Stimulated activated CD4-positive, alpha-beta T cell treated with anti-CD3 and anti-CD28 coated beads, Interleukin-15, amount 100 ng/mL, for 48 hours (primary cell): ENCODE data around the gene EHD2.
"Not testable (repeated sequence)": the region's sequence is repeated elsewhere in the genome, so short reads cannot be mapped to it uniquely, and the experiment has no call there.

ENCODE experiments used
- DNase-seq, 2 donors: peaks; one replicate each; pipeline ENCODE4 v3.0.0-alpha.2; 2020; ENCODE audit warnings: low read depth in 2 of 2

Gene EHD2, protein sequence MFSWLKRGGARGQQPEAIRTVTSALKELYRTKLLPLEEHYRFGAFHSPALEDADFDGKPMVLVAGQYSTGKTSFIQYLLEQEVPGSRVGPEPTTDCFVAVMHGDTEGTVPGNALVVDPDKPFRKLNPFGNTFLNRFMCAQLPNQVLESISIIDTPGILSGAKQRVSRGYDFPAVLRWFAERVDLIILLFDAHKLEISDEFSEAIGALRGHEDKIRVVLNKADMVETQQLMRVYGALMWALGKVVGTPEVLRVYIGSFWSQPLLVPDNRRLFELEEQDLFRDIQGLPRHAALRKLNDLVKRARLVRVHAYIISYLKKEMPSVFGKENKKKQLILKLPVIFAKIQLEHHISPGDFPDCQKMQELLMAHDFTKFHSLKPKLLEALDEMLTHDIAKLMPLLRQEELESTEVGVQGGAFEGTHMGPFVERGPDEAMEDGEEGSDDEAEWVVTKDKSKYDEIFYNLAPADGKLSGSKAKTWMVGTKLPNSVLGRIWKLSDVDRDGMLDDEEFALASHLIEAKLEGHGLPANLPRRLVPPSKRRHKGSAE

DNA sequence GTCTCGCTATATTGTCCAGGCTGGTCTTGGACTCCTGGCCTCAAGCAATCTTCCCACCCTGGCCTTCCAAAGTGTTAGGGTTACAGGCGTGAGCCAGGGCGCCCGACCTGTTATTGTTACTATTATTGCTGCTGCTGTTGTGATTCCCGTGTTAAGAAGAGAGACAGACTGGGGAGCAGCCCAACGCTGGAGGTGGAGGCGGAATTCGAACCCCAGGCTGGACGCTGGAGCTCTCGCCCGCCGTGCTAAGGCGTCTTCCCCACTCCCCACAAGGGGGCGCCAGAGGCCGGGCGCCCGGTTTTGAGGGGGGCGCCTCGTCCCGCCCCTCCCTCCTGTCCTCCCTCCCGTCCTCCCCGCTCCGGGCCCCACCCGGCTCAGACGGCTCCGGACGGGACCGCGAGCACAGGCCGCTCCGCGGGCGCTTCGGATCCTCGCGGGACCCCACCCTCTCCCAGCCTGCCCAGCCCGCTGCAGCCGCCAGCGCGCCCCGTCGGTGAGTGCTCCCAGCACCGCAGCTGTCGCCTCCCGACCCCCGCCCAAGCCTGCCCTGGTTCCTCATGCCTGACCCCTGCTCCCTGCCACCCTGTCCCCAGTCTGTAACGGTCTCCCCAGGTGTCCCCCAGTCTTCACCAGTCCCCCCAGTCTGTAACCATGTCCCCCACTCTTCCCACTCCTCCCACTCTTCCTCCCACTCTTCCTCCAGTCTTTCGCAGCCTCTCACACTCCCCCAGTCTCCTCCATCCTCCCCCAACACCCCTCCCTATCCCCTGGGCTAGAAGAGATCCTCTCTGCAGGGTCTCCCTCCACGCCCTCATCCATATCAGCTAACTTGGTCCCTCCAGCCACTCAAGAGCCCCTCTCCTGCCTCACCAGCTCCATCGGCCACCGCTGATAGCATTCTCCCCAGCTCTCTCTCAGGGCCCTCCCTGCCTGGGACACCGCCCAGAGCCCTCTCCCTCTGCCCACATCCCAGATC lies at the start of gene EHD2:
Gene EHD2 (plus strand): TSS at position 377 of the 976 bp plus-strand sequence. CDS start 3,191 bp downstream, outside the sequence.
- DNase-seq: peak; percentile 24 to 36

DNA sequence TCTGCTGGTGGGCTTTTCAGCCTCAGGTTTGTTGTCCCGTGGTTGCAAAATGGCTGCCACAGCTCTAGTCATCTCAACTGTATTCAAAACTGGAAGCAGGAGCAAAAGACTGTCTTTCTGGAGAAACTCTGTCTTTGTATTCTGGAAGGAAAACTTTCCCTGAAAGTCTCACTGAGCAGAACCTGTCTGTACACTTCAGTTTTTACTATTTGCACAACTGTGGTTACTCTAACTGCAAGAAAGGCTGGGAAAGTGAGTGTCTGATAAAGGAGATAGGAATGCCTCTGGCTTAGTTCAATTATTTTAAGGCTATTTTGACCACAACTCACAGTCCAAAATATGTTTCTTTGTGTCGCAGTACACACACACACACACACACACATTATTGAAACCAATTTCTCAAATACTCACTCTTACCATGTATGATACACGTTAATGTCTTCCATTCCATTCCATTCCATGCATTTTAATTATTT lies 49.7 kb upstream of the EHD2 start:
- DNase-seq: no peak

DNA sequence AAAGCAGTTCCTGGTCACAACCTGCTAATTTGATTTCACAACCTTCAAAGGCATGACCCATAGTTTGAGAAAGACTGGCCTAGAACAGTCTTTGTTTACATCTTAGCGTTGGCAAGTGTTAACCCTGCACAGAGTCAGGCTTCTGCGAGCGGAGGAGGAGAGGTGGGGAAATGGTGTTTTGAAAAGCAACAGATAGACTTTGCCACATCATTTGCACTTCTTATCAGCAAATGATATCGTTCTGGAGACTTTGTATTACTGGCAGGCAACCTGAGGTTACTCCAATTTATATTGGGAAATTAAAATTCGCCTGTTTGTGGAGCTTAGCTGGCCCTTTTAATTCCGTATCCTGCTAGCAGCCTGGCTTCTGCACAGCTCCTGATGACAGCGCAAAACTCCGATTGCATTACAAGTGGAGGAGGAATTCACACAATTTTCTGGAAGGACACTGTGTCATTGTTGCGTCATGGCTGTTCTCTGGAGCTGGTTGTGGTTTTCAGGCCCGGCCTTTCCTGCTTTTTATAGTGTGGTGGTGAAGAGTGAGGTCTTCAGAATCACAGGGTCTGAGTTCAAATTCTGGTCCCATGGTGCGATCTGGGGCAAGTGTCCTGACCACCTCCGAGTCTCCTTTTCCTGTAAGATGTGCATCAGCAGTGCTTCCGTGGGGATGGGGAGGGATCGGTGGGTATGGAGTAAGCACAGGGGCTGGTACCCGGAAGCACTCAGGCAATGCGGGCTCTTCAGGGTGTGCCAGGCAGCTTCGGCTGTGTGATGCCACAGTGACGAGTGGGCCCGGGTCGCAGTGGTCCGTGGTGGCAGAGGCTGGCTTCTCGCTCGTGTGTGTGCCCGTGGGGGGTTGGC lies 49.1 kb upstream of the EHD2 start:
- no peak for DNase-seq

DNA sequence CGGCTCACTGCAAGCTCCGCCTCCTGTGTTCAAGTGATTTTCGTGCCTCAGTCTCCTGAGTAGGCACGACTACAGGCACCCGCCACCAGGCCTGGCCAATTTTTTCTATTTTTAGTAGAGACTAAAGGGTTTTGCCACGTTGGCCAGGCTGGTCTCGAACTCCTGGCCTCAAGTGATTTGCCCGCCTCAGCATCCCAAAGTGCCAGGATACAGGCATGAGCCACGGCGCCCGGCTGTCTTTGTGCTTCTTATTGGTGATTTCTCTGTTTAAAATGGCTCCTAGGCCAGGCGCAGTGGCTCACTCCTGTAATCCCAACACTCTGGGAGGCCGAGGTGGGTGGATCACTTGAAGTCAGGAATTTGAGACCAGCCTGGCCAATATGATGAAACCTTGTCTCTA lies 44.7 kb upstream of the EHD2 start:
- DNase-seq: not testable (repeated sequence)

DNA sequence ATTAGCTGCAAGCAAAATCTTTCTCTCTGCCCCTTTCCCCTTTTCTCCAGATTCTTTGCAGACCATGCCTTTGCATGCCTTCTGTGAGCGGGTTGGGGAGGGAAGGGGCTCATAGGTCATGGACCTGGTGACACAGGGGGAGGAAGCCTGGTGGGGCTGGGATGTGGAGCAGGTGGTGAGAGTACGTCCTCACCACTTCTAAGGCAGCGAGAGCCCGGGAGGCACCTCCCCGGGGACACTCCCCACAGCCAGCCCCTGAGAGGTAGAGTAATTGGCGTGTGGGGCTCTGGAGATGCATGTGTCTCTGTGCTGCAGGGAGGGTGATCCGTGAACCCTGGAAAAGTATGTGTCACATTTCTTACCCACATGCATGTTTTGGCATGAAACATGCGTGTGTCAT lies 42.5 kb upstream of the EHD2 start:
- DNase-seq: no peak

DNA sequence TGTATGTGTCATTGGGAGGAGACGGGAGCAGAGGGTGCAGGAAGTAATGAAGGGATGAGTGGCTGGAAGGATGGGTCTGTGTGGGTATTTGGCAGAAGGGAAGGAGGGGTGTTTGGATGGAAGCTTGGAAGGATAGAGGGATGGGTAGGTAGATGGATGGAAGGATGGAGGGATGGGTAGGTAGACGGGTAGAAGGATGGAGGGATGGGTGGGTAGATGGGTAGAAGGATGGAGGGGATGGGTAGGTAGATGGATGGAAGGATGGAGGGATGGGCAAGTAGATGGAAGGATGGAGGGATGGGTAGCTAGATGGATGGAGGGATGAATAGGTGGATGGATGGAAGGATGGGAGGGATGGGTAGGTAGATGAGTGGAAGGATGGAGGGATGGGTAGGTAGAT lies 41.7 kb upstream of the EHD2 start:
- no peak for DNase-seq

DNA sequence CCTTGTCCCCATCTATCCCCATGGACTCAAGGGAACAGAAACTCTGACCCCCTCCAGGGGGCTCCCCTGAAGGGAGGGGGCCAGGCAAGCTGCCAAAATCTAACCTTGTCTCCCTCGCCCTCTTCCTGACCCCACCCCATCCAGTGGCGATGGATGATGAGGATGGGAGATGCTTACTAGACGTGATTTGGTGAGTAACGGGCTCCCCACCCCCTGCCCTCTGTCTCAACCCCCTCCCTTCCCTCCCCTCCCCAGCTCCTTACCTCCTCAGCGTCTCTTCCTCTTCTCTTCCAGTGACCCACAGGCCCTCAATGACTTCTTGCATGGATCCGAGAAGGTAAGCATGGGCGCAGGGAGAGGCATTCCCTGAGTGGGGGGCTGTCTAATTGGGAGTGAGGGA lies 39.8 kb upstream of the EHD2 start:
- no peak for DNase-seq

DNA sequence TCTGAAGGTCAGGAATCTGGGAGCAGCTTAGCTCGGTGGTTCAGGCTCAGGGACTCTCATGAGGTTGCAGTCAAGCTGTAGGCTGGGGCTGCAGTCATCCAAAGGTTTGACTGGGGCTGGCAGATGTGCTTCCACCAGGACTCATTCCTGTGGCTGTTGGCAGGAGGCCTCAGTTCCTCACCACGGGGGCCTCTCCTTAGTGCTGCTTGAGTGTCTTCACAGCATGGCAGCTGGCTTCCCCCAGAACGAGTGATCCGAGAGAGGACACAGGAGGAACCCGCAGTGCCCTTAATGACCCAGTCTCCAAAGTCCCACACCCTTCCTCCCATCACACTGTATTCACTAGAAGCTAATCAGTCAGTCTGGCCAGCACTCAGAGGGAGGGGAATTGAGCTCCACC lies 38.7 kb upstream of the EHD2 start:
- DNase-seq: no peak

DNA sequence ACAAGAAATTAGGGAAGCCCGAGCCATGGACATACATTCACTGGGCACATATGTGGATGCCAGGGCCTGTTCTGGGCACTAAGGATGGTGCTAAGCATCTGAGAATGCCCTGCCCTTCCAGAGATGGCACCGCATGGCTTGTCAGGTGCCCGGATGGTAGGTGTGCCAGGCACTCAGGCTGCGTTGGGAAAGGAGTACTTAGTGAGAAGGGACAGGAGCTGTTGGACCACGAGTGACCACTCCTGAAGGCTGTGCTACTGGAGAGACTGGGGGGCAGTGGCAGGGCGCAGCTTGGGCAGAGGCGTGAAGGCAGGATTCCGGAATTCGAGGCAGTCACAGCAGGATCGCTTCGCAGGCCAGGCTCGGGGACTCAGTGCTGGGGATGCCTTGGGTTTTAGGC lies 38.0 kb upstream of the EHD2 start:
- no peak for DNase-seq

DNA sequence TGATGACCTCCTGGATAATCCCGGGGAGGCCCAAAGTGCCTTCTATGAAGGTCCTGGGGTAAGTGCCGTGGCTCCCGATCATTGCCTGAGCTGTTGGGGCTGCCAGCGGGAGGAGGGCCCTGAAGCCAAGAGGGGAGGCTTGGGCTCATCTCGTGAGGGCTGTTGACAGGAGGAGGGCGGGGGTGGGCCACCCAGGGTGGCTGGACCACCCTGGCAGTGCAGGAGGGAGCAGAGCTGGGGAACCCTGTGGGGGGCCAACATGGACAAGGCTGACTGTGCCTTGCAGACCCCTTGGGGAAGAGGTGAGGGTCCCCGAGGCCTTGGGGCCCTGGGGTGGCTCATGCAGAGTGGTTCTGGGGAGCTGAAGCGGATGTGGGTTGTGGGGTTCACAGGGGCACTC lies 37.4 kb upstream of the EHD2 start:
- DNase-seq: no peak

DNA sequence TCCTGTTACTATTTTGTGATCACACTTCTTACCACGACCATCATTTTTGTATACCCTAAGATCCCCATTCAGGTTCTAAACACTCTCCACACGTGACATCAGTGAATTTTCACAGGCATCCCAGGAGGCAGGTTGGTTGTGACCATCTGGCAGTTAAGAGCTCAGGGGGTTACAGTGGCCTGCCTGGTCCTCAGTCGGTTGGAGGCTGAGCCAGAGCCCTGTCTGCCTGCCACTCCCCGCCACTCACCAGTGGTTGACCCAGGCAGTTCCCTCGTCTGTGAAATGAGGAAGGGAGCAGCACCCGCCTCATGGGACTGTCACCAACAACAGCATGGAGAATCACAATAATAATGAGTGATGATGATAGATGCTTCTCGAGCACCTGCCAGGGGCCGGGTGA lies 36.4 kb upstream of the EHD2 start:
- no peak for DNase-seq

DNA sequence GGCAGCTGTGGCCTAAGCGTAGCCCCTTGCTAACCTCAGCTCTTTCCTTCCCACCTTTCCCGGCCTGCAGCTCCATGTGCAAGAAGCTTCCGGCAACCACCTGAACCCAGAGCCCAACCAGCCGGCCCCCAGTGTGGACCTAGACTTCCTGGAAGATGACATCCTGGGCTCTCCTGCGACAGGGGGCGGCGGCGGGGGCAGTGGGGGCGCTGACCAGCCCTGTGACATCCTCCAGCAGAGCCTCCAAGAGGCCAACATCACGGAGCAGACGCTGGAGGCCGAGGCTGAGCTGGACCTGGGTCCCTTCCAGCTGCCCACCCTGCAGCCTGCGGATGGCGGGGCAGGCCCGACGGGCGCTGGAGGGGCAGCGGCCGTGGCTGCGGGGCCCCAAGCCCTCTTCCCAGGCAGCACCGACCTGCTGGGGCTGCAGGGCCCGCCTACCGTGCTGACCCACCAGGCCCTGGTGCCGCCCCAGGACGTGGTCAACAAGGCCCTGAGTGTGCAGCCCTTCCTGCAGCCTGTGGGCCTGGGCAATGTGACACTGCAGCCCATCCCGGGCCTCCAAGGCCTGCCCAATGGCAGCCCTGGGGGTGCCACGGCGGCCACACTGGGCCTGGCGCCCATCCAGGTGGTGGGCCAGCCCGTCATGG lies 33.8 kb upstream of the EHD2 start:
- no peak for DNase-seq

DNA sequence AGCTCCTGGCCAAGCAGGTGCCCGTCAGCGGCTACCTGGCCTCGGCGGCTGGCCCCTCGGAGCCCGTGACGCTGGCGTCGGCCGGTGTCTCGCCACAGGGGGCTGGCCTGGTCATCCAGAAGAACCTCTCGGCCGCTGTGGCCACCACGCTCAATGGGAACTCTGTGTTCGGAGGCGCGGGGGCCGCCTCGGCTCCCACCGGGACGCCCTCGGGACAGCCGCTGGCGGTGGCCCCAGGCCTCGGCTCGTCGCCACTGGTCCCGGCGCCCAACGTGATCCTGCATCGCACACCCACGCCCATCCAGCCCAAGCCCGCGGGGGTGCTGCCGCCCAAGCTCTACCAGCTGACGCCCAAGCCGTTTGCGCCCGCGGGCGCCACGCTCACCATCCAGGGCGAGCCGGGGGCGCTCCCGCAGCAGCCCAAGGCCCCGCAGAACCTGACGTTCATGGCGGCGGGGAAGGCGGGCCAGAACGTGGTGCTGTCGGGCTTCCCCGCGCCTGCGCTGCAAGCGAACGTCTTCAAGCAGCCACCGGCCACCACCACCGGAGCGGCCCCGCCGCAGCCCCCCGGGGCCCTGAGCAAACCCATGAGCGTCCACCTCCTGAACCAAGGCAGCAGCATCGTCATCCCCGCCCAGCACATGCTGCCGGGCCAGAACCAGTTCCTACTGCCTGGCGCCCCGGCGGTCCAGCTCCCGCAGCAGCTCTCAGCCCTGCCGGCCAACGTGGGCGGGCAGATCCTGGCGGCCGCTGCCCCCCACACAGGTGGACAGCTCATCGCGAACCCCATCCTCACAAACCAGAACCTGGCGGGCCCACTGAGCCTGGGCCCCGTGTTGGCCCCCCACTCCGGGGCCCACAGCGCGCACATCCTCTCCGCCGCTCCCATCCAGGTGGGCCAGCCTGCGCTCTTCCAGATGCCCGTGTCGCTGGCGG lies 33.0 kb upstream of the EHD2 start:
- DNase-seq: no peak

DNA sequence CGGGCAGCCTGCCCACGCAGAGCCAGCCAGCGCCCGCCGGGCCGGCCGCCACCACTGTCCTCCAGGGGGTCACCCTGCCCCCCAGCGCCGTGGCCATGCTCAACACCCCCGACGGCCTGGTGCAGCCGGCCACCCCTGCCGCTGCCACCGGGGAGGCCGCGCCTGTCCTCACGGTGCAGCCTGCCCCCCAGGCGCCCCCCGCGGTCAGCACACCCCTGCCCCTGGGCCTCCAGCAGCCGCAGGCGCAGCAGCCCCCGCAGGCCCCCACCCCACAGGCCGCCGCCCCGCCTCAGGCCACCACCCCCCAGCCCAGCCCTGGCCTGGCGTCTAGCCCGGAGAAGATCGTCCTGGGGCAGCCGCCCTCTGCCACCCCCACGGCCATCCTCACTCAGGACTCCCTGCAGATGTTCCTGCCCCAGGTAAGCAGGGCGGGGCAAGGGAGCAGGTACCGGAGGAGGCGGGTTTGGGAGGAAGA lies 32.3 kb upstream of the EHD2 start:
- DNase-seq: no peak

DNA sequence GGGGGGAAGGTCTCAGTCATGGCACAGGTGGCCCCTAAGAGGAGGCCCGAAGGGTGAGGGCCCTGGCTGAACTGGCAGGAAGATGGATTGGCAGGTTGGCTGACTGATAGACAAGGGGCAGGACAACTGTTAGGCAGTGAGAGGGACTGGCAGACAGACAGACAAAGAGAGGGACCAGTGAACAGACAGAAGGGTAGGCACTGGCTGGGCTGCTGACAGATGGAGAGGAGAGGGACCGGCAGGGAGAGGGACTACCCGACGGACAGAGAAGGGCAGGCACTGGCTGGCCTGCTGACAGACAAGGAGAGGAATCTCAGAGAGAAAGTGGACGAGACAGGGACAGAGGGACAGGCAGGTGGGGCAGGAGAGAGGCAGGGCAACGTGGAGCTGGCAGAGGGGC lies 31.8 kb upstream of the EHD2 start:
- DNase-seq: no peak

DNA sequence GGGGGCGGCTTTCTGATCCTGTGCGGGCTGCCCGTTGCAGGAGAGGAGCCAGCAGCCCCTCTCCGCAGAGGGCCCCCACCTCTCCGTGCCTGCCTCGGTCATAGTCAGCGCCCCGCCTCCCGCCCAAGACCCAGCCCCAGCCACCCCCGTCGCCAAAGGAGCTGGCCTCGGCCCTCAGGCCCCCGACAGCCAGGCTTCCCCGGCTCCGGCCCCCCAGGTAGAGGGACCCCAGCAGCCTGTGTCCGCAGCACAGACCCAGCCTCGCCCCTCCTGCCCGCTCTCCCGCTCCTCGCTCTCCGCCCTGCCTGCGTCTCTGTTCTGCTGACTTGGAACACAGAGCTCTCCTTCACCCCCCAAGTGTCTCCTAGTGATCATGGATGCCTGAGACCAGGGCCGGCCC lies 31.3 kb upstream of the EHD2 start:
- DNase-seq: no peak

DNA sequence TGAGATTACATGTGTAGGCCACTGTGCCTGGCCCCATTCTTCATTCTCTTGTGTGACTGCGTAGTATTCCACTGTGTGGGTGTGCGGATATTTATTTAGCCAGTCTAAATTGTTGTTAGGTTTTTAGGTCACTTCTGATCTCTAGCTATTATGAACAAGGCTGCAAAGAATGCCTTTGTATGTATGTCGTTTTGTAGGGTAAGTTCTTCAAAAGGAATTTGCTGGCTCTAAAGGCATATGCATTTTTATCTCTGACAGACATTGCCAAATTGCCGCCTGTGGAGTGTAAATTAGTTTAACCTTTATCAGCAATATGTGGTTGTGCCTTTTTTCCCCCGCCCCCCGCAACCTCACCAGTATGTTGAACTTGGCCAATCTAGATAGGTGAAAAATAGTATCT lies 30.3 kb upstream of the EHD2 start:
- DNase-seq: no peak

DNA sequence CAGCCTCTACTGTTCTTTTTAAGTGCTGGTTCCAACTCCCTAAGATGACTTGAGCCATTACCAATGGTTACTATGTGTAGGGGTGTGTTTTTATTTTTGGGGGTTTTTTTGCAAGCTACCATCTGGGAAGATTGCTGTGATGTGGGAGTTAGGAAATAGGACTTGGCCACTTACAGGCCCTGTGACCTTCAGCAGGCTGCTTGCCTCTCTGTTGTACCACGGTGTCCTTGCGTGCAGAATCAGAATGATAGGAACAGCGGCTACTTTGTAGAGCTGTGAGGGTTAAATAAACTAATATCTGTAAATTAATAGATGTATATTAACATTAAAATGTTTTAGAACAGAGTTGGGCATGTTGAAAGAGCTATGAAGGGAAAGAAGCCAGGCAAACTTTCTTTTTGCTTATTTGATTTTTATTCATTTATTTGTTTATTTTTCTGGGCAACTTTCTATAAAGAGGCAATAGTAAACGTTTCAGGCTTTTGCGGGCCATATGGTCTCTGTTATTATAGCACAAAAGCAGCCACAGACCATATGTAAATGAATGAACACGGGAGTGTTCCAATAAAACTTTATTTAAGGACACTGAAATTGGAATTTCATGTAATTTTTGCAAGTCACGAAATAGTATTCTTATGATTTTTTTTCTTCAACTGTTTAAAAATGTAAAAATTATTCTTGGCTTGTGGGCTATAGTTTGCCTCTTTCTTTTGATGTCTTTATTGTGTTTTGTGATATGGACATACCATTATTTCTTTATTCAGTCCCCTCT lies 26.4 kb upstream of the EHD2 start:
- DNase-seq: no peak

DNA sequence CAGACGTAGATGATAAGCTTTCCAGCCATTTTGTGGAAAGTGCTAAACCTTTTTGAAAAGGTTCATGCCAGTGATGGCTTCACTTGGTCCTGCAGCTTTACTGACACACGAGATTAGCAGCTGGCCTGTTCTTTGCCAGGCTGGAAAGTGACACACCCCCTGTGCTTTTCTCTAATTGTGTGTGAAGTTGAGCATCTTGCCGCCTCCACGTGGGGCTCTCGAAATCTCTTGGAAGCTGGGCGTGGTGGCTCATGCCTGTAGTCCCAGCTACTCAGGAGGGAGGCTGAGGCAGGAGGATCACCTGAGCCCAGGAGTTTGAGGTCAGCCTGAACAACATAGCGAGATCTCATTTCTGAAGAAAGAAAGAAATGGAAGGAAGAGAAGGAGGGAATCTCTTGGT lies 25.3 kb upstream of the EHD2 start:
- DNase-seq: no peak
